ENCODE results near the gene PLCL1. TPM values are rescaled to one million over a fixed set of nuclear protein-coding genes. Genes with fewer than 3 reads are reported as not detected.

PLCL1 gene
- total RNA-seq, 2 donors from 2014 or later = 2.0 to 2.9 TPM

GRCh38 chr2:198168651-198169050 lies 364.3 kb downstream of the PLCL1 start:
- Histone ChIP-seq H3K4me1 (no peaks in the 10 kb centered on the region), H3K27ac (no peak overlapping the region), H3K36me3 (replicated peaks in 1 of 2; ENCODE audit: insufficient read depth in 1 of 2, low read depth in 2 of 2) (no peaks in the 10 kb centered on the region), H3K9me3 (no peaks in the 10 kb centered on the region), H3K4me3 (no peak overlapping the region), H3K27me3 (no peaks in the 10 kb centered on the region)
- no peak for TF ChIP-seq POLR2A (IDR thresholded peaks at IDR 0.05)
- TF ChIP-seq, protein P1, sequence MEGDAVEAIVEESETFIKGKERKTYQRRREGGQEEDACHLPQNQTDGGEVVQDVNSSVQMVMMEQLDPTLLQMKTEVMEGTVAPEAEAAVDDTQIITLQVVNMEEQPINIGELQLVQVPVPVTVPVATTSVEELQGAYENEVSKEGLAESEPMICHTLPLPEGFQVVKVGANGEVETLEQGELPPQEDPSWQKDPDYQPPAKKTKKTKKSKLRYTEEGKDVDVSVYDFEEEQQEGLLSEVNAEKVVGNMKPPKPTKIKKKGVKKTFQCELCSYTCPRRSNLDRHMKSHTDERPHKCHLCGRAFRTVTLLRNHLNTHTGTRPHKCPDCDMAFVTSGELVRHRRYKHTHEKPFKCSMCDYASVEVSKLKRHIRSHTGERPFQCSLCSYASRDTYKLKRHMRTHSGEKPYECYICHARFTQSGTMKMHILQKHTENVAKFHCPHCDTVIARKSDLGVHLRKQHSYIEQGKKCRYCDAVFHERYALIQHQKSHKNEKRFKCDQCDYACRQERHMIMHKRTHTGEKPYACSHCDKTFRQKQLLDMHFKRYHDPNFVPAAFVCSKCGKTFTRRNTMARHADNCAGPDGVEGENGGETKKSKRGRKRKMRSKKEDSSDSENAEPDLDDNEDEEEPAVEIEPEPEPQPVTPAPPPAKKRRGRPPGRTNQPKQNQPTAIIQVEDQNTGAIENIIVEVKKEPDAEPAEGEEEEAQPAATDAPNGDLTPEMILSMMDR (IDR thresholded peaks at IDR 0.05) = no peak
- ATAC-seq = no peak
- DNase-seq = no peak
- WGBS, 2 donors = 30 to 44% methylated on average over 1 of the region's 1 CpG
- intact Hi-C loops (cut with DNase I) = no loop called here

DNA sequence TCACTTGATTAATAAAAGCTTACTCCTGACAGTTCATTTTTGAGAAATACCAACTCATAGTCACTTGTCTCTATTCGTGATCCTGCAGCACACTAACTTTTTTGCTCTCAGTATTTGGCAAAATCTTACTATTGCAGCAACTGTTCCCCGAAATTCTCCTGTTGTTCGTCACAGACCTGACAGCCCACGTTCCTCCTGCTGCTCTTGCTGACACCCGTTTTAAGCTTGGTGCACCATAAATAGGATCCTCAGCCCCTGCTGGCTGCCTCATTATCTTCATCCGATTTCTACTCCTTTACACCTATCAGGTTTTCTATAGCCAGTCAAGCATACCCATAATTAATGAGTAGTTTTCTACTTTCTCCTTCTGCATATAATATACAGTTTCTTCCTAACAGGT lies 368.8 kb downstream of the PLCL1 start:
- ATAC-seq (no peak), DNase-seq (no peak)
- Histone ChIP-seq H3K27me3 (no peaks in the 10 kb centered on the region), H3K4me1 (no peaks in the 10 kb centered on the region), H3K27ac (no peak overlapping the region), H3K4me3 (no peak overlapping the region), H3K9me3 (peaks cover 0 to 4% (median 0%) of the 10 kb centered on the region in 3 donors), H3K36me3 (replicated peaks in 1 of 2; ENCODE audit: insufficient read depth in 1 of 2, low read depth in 2 of 2) (no peaks in the 10 kb centered on the region)
- 23 to 35% methylated on average over 6 of the region's 6 CpGs for WGBS, 2 donors
- TF ChIP-seq POLR2A (IDR thresholded peaks at IDR 0.05) = no peak
- TF ChIP-seq, protein P1 (IDR thresholded peaks at IDR 0.05) = no peak
- intact Hi-C loops (cut with DNase I) = no loop called here

DNA sequence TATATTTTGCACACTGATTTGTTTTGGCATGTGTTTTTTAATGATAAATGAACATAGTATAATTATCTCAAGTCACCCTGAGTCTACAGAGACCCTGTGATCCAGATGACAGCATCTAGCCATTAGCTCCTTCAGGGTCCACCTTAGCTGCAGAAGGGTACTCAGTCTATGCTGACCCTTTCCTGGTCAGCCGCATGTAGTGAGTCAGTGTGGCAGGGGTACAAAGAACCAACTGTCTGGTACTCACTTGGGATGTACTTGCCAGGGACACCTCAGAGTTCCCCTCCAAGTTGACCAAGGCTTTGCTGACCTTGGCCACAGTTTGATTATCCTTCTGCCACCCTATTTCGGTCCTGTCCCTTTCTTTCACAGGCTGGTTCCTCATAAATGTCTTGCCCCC lies 369.5 kb downstream of the PLCL1 start:
- Histone ChIP-seq H3K9me3 (peaks cover 0 to 4% (median 0%) of the 10 kb centered on the region in 3 donors), H3K4me3 (no peak overlapping the region), H3K27me3 (no peaks in the 10 kb centered on the region), H3K4me1 (no peaks in the 10 kb centered on the region), H3K27ac (no peak overlapping the region), H3K36me3 (replicated peaks in 1 of 2; ENCODE audit: insufficient read depth in 1 of 2, low read depth in 2 of 2) (no peaks in the 10 kb centered on the region)
- 31 to 76% methylated on average over 1 to 2 of the region's 2 CpGs for WGBS, 2 donors
- TF ChIP-seq, protein P1 (IDR thresholded peaks at IDR 0.05) = no peak
- TF ChIP-seq POLR2A (IDR thresholded peaks at IDR 0.05) = no peak
- DNase-seq (no peak), ATAC-seq (no peak)
- intact Hi-C loops (cut with DNase I) = no loop called here

GRCh38 chr2:198175271-198175670 lies 370.9 kb downstream of the PLCL1 start:
- Histone ChIP-seq H3K27me3 (no peaks in the 10 kb centered on the region), H3K36me3 (replicated peaks in 1 of 2; ENCODE audit: insufficient read depth in 1 of 2, low read depth in 2 of 2) (no peaks in the 10 kb centered on the region), H3K4me1 (no peaks in the 10 kb centered on the region), H3K4me3 (no peak overlapping the region), H3K9me3 (peaks cover 0 to 4% (median 0%) of the 10 kb centered on the region in 3 donors), H3K27ac (no peak overlapping the region)
- no peak for ATAC-seq
- 48 to 53% methylated on average over 3 of the region's 3 CpGs for WGBS, 2 donors
- DNase-seq = no peak
- TF ChIP-seq, protein P1 (IDR thresholded peaks at IDR 0.05) = no peak
- no peak for TF ChIP-seq POLR2A (IDR thresholded peaks at IDR 0.05)
- intact Hi-C loops (cut with DNase I) = no loop called here

DNA sequence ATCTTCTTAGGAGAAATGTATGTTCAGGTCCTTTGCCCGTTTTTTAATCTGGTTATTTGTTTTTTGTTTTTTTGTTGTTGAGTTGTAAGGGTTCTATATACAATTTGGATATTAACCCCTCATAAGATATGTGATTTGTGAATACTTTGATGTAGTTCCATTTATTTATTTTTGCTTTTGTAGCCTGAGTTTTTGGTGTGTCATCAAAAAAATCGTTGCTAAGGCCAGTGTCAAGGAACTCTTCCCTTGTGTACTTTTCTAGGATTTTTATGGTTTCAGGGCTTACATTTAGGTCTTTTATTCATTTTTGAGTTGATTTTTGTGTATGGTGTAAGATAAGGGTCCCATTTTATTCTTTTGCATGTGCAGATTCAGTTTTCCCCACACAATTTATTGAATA lies 372.6 kb downstream of the PLCL1 start:
- TF ChIP-seq, protein P1 (IDR thresholded peaks at IDR 0.05) = no peak
- TF ChIP-seq POLR2A (IDR thresholded peaks at IDR 0.05) = no peak
- intact Hi-C loops (cut with DNase I) = no loop called here
- Histone ChIP-seq H3K9me3 (peaks cover 0 to 4% (median 0%) of the 10 kb centered on the region in 3 donors), H3K4me1 (no peaks in the 10 kb centered on the region), H3K4me3 (no peak overlapping the region), H3K36me3 (replicated peaks in 1 of 2; ENCODE audit: insufficient read depth in 1 of 2, low read depth in 2 of 2) (no peaks in the 10 kb centered on the region), H3K27me3 (no peaks in the 10 kb centered on the region), H3K27ac (no peak overlapping the region)
- DNase-seq (no peak), ATAC-seq (no peak)
- WGBS, 2 donors = 60 to 69% methylated on average over 2 of the region's 2 CpGs
